K562 (cell line): ENCODE data around the gene CEBPE. TPM values are rescaled to one million over a fixed set of nuclear protein-coding genes. Genes with fewer than 3 reads are reported as not detected.

ENCODE experiments used
- ATF3 ChIP-seq, 2 experiments: fragments of 450-650 bp in 1 of 2; sonication (generic) in 1 of 2; formaldehyde crosslinking in 1 of 2; IDR thresholded peaks in 1 of 2; conservative IDR thresholded peaks in 1 of 2; 2 replicates each; pipeline versions ENCODE4 v1.6.1 to v1.8.1; 2016 to 2023; ENCODE audit warnings: mild to moderate bottlenecking in 2 of 2, moderate library complexity in 2 of 2, inconsistent platforms in 1 of 2, missing genetic modification reagents in 1 of 2
- ATF6 ChIP-seq: sonication (generic); formaldehyde crosslinking; IDR thresholded peaks from 2 replicates; pipeline ENCODE4 v1.4.0; 2020; ENCODE audit warnings: mild to moderate bottlenecking, missing genetic modification reagents
- BACH1 ChIP-seq: fragments of 200-800 bp; sonication (Bioruptor generic); IDR thresholded peaks from 2 replicates; pipeline ENCODE4 v1.6.1; 2016; ENCODE audit warnings: missing genetic modification characterization, missing compliant biosample characterization
- DIDO1 ChIP-seq: fragments of 450-650 bp; IDR thresholded peaks from 2 replicates; pipeline ENCODE4 v1.6.1; 2016; ENCODE audit warnings: low read depth, missing biosample characterization, missing genetic modification characterization
- HSF4 ChIP-seq: fragments of 250-450 bp; sonication (Bioruptor Pico); IDR thresholded peaks from 2 replicates; pipeline ENCODE4 v2.1.2; 2022; ENCODE audit warnings: mild to moderate bottlenecking, moderate library complexity, borderline replicate concordance
- MLX ChIP-seq, 2 experiments: fragments of 450-650 bp in 1 of 2; sonication (generic) in 1 of 2; formaldehyde crosslinking; conservative IDR thresholded peaks; 2 replicates each; pipeline versions ENCODE4 v1.4.0 to v1.8.1; 2020 to 2022; ENCODE audit warnings: mild to moderate bottlenecking in 1 of 2, missing genetic modification reagents in 1 of 2
- ZBTB40 ChIP-seq, 2 experiments: fragments of 450-650 bp in 1 of 2; sonication (generic) in 1 of 2; formaldehyde crosslinking in 1 of 2; IDR thresholded peaks; 2 replicates each; pipeline versions ENCODE4 v1.7.1 to v1.9.0; 2016 to 2022; ENCODE audit warnings: inconsistent platforms in 1 of 2, mild to moderate bottlenecking in 1 of 2, missing genetic modification reagents in 1 of 2
- ZNF41 ChIP-seq: fragments of 250-450 bp; sonication (Bioruptor Pico); conservative IDR thresholded peaks from 2 replicates; pipeline ENCODE4 v1.4.0; 2020; ENCODE audit warnings: mild to moderate bottlenecking
- polyA plus RNA-seq, 8 experiments: library from polyadenylated mRNA; depleted of rRNA in 4 of 8; stranded (reverse) in 5 of 8; unstranded in 3 of 8; fragments of >200 nt; fragmentation: Nextera tagmentation in 2 of 8; fragmentation: Illumina TruSeq in 1 of 8; extraction: Ambion mirVana in 2 of 8; extraction: Trizol in 1 of 8; gene quantifications; 2 replicates each; pipeline versions ENCODE4 v1.2.1 to v1.2.3, GENCODE V29; 2011 to 2014; ENCODE audit warnings: inconsistent platforms in 1 of 8, missing spikeins in 1 of 8
- total RNA-seq, 7 experiments: library from RNA; depleted of rRNA in 6 of 7; stranded (reverse); fragments of >200 nt in 6 of 7; fragmentation: Illumina TruSeq in 2 of 7; extraction: Trizol in 2 of 7; gene quantifications; 2 replicates each; pipeline versions ENCODE4 v1.2.1 to v1.2.3, GENCODE V29; 2011 to 2021; ENCODE audit warnings: low replicate concordance in 1 of 7

CEBPE gene
- total and polyA plus RNA-seq, 9 of the 15 experiments (the other 6 are each of a cell fraction or from before 2014, with no cell fraction given), result 0.09 to 0.15 (median 0.13) TPM; not detected in 6

GRCh38 chr14:23145794-23146350, 26.8 kb upstream of the CEBPE start (continued):
- TF ChIP-seq ATF6, result peak; percentile 31; the same call in 1 of the 2 replicates
- TF ChIP-seq ZBTB40 (IDR thresholded peaks at IDR 0.05), result 0 out of 2 replicates have a peak, but pooled peaks have one; percentile 16
- no peak for TF ChIP-seq ZBTB40 (CRISPR knock-in tag; IDR thresholded peaks at IDR 0.05)
- peak; percentile 66 for TF ChIP-seq ATF3 (IDR thresholded peaks at IDR 0.05)
- TF ChIP-seq ATF3 (CRISPR knock-in tag; conservative IDR thresholded peaks at IDR 0.05), result no peak
- TF ChIP-seq MLX (CRISPR knock-in tag; conservative IDR thresholded peaks at IDR 0.05), result no peak
- no peak for TF ChIP-seq ZNF41 (CRISPR knock-in tag)
- no peak for TF ChIP-seq DIDO1 (tag)
- TF ChIP-seq BACH1 (tag), result 0 out of 2 replicates have a peak, but pooled peaks have one; percentile 10
- TF ChIP-seq HSF4 (CRISPR knock-in tag), result 0 out of 2 replicates have a peak, but pooled peaks have one; percentile 43
